GM12878 (cell line): Measurements from ENCODE around the gene SP100. TPM values are rescaled to one million over a fixed set of nuclear protein-coding genes. Genes with fewer than 3 reads are reported as not detected.

Source experiments
- ASH2L ChIP-seq: fragments of 300-600, 200-600 bp; sonication (generic); IDR thresholded peaks from 2 replicates; pipeline ENCODE4 v1.6.1; 2017; ENCODE audit warnings: low read depth, mild to moderate bottlenecking, borderline replicate concordance
- ATF7 ChIP-seq: fragments of 450-650 bp; IDR thresholded peaks from 2 replicates; pipeline ENCODE4 v1.6.1; 2016; ENCODE audit warnings: low read depth, mild to moderate bottlenecking
- CTCF ChIP-seq, 3 experiments: IDR thresholded peaks in 2 of 3; conservative IDR thresholded peaks in 1 of 3; 2 replicates each; pipeline ENCODE4 v1.5.1; 2011; ENCODE audit warnings: low read depth in 3 of 3, low read length in 3 of 3, mild to moderate bottlenecking in 3 of 3, control low read depth in 2 of 3, moderate library complexity in 2 of 3, inconsistent platforms in 1 of 3, mixed read lengths in 1 of 3; ENCODE audit not compliant: control insufficient read depth in 2 of 3, insufficient read depth in 1 of 3; ENCODE audit errors: extremely low read depth in 1 of 3
- DPF2 ChIP-seq: fragments of 450-650 bp; IDR thresholded peaks from 2 replicates; pipeline ENCODE4 v1.6.1; 2017; ENCODE audit warnings: mild to moderate bottlenecking
- EP300 ChIP-seq, 2 experiments: fragments of 150-350 bp in 1 of 2; IDR thresholded peaks; 2 replicates each; pipeline ENCODE4 v1.6.1; 2011 to 2012; ENCODE audit warnings: low read depth in 2 of 2, low read length in 2 of 2, borderline replicate concordance in 1 of 2, improper control_type of control experiment in 1 of 2, inconsistent platforms in 1 of 2; ENCODE audit not compliant: control insufficient read depth in 1 of 2
- FOS ChIP-seq: IDR thresholded peaks from 3 replicates; pipeline ENCODE4 v1.6.1; 2011; ENCODE audit warnings: borderline replicate concordance; ENCODE audit not compliant: insufficient read length; ENCODE audit errors: extremely low read depth
- FOXM1 ChIP-seq: IDR thresholded peaks from 2 replicates; pipeline ENCODE4 v1.6.1; 2012; ENCODE audit warnings: low read depth, mild to moderate bottlenecking, inconsistent platforms, low read length, moderate library complexity
- HCFC1 ChIP-seq: fragments of 150-350 bp; IDR thresholded peaks from 2 replicates; pipeline ENCODE4 v1.6.1; 2014; ENCODE audit warnings: low read length
- HDAC6 ChIP-seq: fragments of 200-600 bp; sonication (generic); IDR thresholded peaks from one replicate; pipeline ENCODE4 v1.8.0; 2017; ENCODE audit warnings: antibody characterized with exemption; ENCODE audit not compliant: unreplicated experiment
- HDGF ChIP-seq: fragments of 450-650 bp; IDR thresholded peaks from 2 replicates; pipeline ENCODE4 v1.6.1; 2016; ENCODE audit warnings: antibody characterized with exemption
- IRF4 ChIP-seq: IDR thresholded peaks from 2 replicates; pipeline ENCODE4 v1.6.1; 2011; ENCODE audit warnings: low read depth, low read length
- KAT2A ChIP-seq: conservative IDR thresholded peaks from 2 replicates; pipeline ENCODE4 v1.6.1; 2011; ENCODE audit warnings: low read depth, low read length; ENCODE audit not compliant: control insufficient read depth
- KDM1A ChIP-seq: fragments of 200-600 bp; sonication (generic); IDR thresholded peaks from 2 replicates; pipeline ENCODE4 v1.6.1; 2016; ENCODE audit warnings: borderline replicate concordance
- MEF2A ChIP-seq: IDR thresholded peaks from 2 replicates; pipeline ENCODE4 v1.6.1; 2011; ENCODE audit warnings: low read depth, mild to moderate bottlenecking, low read length, moderate library complexity; ENCODE audit not compliant: insufficient read depth
- MXI1 ChIP-seq: fragments of 150-350 bp; IDR thresholded peaks from 2 replicates; pipeline ENCODE4 v1.6.1; 2011; ENCODE audit warnings: low read depth, mild to moderate bottlenecking, inconsistent platforms, low read length, improper control_type of control experiment
- PAX8 ChIP-seq: fragments of 450-650 bp; IDR thresholded peaks from 2 replicates; pipeline ENCODE4 v1.6.1; 2017; ENCODE audit warnings: mild to moderate bottlenecking, moderate library complexity
- POLR2A ChIP-seq: IDR thresholded peaks from 2 replicates; pipeline ENCODE4 v1.6.1; 2011; ENCODE audit warnings: low read depth, mild to moderate bottlenecking, low read length
- POLR2AphosphoS5 ChIP-seq: IDR thresholded peaks from 2 replicates; pipeline ENCODE4 v1.6.1; 2011; ENCODE audit warnings: mild to moderate bottlenecking, low read length, inconsistent platforms
- RB1 ChIP-seq: fragments of 450-650 bp; formaldehyde crosslinking; IDR thresholded peaks from 2 replicates; pipeline ENCODE4 v1.6.1; 2017; ENCODE audit warnings: mild to moderate bottlenecking, borderline replicate concordance
- REST ChIP-seq: IDR thresholded peaks from 2 replicates; pipeline ENCODE4 v1.6.1; 2012; ENCODE audit warnings: mild to moderate bottlenecking, low read depth, low read length
- SP1 ChIP-seq: IDR thresholded peaks from one replicate; pipeline ENCODE4 v1.6.1; 2011; ENCODE audit warnings: low read depth, low read length
- SRF ChIP-seq, 2 experiments: IDR thresholded peaks; 2 replicates each; pipeline ENCODE4 v1.6.1; 2011; ENCODE audit warnings: low read depth in 2 of 2, low read length in 2 of 2, mild to moderate bottlenecking in 1 of 2, moderate library complexity in 1 of 2
- ZBTB33 ChIP-seq: fragments of 450-650 bp; IDR thresholded peaks from 2 replicates; pipeline ENCODE4 v1.6.1; 2017; ENCODE audit warnings: mild to moderate bottlenecking
- ZNF274 ChIP-seq: IDR thresholded peaks from one replicate; pipeline ENCODE4 v1.8.0; 2011; ENCODE audit not compliant: insufficient read length, insufficient read depth
- ZZZ3 ChIP-seq: IDR thresholded peaks from 2 replicates; pipeline ENCODE4 v1.6.1; 2011; ENCODE audit warnings: low read depth; ENCODE audit not compliant: control insufficient read depth, insufficient read length
- polyA plus RNA-seq, 11 experiments: library from polyadenylated mRNA; depleted of rRNA in 4 of 11; unstranded in 6 of 11; stranded (reverse) in 5 of 11; fragments of >200 nt; fragmentation: Nextera tagmentation in 4 of 11; fragmentation: Illumina TruSeq in 1 of 11; extraction: Ambion mirVana in 4 of 11; extraction: Trizol in 1 of 11; gene quantifications; 1 replicate in 1 of 11; 2 replicates in 10 of 11; pipeline versions ENCODE4 v1.2.1 to v1.2.3, GENCODE V29; 2011 to 2016; ENCODE audit warnings: inconsistent platforms in 2 of 11, missing spikeins in 2 of 11, low read depth in 1 of 11
- total RNA-seq, 4 experiments: library from RNA; depleted of rRNA in 3 of 4; stranded (reverse); fragments of >200 nt in 3 of 4; fragmentation: Illumina TruSeq in 1 of 4; extraction: Trizol in 1 of 4; gene quantifications; 2 replicates each; pipeline versions ENCODE4 v1.2.1 to v1.2.3, GENCODE V29; 2013 to 2021

The SP100 gene
- total and polyA plus RNA-seq, 10 of the 15 experiments (the other 5 are each of a cell fraction or from before 2014, with no cell fraction given), result 109 to 239 (median 180) TPM

- TF ChIP-seq ATF7 (no peak), KAT2A (no peak), DPF2 (peak; percentile 69), ZZZ3 (no peak), MXI1 (peak; percentile 52; the same call in 1 of the 2 replicates), FOS (no peak), ZNF274 (no peak), EP300 (IDR thresholded peaks at IDR 0.05; ENCODE audit: borderline replicate concordance in 1 of 2, control insufficient read depth in 1 of 2, low read depth in 2 of 2, low read length in 2 of 2) (no peak), ZBTB33 (no peak), POLR2A (peak; percentile 84), HDAC6 (no peak), REST (0 out of 2 replicates have a peak, but pooled peaks have one; percentile 6), SRF (IDR thresholded peaks at IDR 0.05; ENCODE audit: low read depth in 2 of 2, low read length in 2 of 2) (no peak), CTCF (IDR thresholded peaks at IDR 0.05 in 2 of 3, conservative IDR thresholded peaks at IDR 0.05 in 1 of 3; ENCODE audit: control insufficient read depth in 2 of 3, extremely low read depth in 1 of 3, insufficient read depth in 1 of 3, low read depth in 3 of 3, low read length in 3 of 3) (no peak), MEF2A (no peak), FOXM1 (no peak), PAX8 (no peak), RB1 (no peak; the same call in none of the 2 replicates), SP1 (no peak), HCFC1 (no peak), ASH2L (peak; percentile 89; the same call in 1 of the 2 replicates), KDM1A (no peak), HDGF (no peak), IRF4 (0 out of 2 replicates have a peak, but pooled peaks have one; percentile 13), POLR2AphosphoS5 (peak; percentile 63; the same call in 1 of the 2 replicates)
Observed at GRCh38 chr2:230411570-230412370, 4.2 kb upstream of the SP100 start (continued).
